ENCODE measurements around the gene SULT4A1. TPM values are rescaled to one million over a fixed set of nuclear protein-coding genes. Genes with fewer than 3 reads are reported as not detected.

The SULT4A1 gene
- total and polyA plus RNA-seq, 2 experiments from 2014 or later: 4.7 to 5.2 TPM

DNA sequence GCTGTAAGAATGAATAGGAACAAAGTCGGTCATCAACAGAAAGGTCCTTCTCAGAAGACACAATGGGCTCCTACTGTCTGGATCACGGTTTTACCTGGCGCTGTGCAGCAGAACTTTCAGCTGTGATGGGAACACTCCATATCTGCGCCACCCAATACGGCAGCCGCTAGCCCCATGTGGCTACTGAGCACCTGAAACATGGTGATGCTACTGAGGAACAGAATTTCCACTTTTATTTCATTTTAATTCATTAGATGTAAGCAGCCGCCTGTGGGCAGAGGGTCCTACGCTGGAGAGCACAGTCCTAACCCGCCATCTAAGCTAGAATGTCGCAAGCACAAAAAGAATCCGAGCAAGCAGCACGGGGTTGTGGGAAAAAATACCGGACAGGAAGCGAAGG lies 2.7 kb downstream of the SULT4A1 start:
- Histone ChIP-seq H3K4me1 (ENCODE audit: insufficient read depth) (peaks cover 21% of the 10 kb centered on the region), H3F3A (replicated peaks; ENCODE audit: low read depth) (peaks cover 16% of the 10 kb centered on the region; the same call in 1 of the 2 replicates), H3K9me2 (ENCODE audit: insufficient read depth) (no peaks in the 10 kb centered on the region), H3K4me2 (no peak overlapping the region), H3K36me3 (ENCODE audit: insufficient read depth) (no peaks in the 10 kb centered on the region; the same call in 1 of the 2 replicates), H3K27ac (ENCODE audit: low read depth) (no peak overlapping the region), H3K4me3 (no peak overlapping the region), H4K20me1 (replicated peaks; ENCODE audit: insufficient read depth) (no peaks in the 10 kb centered on the region; the same call in 1 of the 2 replicates), H3K79me2 (replicated peaks; ENCODE audit: insufficient read depth) (peaks cover 65% of the 10 kb centered on the region), H2AFZ (no peak overlapping the region), H3K27me3 (ENCODE audit: insufficient read depth) (0 out of 2 replicates have a peak, but pooled peaks cover 2% of the 10 kb centered on the region)
- Mint-ChIP-seq H3K4me1 (peaks cover 30% of the 10 kb centered on the region), H3K9me3 (peaks cover 14% of the 10 kb centered on the region), H3K27me3 (ENCODE audit: insufficient read depth, low read depth, poor library complexity) (peaks cover 21% of the 10 kb centered on the region), H3K36me3 (ENCODE audit: low read depth) (peaks cover 25% of the 10 kb centered on the region), H3K4me3 (no peak overlapping the region), H3K27ac (no peak overlapping the region)
- TF ChIP-seq EZH2phosphoT487 (IDR thresholded peaks at IDR 0.05; ENCODE audit: unreplicated experiment) (no peak), NANOG (IDR thresholded peaks at IDR 0.05; ENCODE audit: borderline replicate concordance) (no peak), EZH2 (IDR thresholded peaks at IDR 0.05; ENCODE audit: low read depth, unreplicated experiment) (no peak), ZNF331 (CRISPR knock-in tag; IDR thresholded peaks at IDR 0.05; ENCODE audit: low read depth) (no peak)
- TF ChIP-seq, protein P1, sequence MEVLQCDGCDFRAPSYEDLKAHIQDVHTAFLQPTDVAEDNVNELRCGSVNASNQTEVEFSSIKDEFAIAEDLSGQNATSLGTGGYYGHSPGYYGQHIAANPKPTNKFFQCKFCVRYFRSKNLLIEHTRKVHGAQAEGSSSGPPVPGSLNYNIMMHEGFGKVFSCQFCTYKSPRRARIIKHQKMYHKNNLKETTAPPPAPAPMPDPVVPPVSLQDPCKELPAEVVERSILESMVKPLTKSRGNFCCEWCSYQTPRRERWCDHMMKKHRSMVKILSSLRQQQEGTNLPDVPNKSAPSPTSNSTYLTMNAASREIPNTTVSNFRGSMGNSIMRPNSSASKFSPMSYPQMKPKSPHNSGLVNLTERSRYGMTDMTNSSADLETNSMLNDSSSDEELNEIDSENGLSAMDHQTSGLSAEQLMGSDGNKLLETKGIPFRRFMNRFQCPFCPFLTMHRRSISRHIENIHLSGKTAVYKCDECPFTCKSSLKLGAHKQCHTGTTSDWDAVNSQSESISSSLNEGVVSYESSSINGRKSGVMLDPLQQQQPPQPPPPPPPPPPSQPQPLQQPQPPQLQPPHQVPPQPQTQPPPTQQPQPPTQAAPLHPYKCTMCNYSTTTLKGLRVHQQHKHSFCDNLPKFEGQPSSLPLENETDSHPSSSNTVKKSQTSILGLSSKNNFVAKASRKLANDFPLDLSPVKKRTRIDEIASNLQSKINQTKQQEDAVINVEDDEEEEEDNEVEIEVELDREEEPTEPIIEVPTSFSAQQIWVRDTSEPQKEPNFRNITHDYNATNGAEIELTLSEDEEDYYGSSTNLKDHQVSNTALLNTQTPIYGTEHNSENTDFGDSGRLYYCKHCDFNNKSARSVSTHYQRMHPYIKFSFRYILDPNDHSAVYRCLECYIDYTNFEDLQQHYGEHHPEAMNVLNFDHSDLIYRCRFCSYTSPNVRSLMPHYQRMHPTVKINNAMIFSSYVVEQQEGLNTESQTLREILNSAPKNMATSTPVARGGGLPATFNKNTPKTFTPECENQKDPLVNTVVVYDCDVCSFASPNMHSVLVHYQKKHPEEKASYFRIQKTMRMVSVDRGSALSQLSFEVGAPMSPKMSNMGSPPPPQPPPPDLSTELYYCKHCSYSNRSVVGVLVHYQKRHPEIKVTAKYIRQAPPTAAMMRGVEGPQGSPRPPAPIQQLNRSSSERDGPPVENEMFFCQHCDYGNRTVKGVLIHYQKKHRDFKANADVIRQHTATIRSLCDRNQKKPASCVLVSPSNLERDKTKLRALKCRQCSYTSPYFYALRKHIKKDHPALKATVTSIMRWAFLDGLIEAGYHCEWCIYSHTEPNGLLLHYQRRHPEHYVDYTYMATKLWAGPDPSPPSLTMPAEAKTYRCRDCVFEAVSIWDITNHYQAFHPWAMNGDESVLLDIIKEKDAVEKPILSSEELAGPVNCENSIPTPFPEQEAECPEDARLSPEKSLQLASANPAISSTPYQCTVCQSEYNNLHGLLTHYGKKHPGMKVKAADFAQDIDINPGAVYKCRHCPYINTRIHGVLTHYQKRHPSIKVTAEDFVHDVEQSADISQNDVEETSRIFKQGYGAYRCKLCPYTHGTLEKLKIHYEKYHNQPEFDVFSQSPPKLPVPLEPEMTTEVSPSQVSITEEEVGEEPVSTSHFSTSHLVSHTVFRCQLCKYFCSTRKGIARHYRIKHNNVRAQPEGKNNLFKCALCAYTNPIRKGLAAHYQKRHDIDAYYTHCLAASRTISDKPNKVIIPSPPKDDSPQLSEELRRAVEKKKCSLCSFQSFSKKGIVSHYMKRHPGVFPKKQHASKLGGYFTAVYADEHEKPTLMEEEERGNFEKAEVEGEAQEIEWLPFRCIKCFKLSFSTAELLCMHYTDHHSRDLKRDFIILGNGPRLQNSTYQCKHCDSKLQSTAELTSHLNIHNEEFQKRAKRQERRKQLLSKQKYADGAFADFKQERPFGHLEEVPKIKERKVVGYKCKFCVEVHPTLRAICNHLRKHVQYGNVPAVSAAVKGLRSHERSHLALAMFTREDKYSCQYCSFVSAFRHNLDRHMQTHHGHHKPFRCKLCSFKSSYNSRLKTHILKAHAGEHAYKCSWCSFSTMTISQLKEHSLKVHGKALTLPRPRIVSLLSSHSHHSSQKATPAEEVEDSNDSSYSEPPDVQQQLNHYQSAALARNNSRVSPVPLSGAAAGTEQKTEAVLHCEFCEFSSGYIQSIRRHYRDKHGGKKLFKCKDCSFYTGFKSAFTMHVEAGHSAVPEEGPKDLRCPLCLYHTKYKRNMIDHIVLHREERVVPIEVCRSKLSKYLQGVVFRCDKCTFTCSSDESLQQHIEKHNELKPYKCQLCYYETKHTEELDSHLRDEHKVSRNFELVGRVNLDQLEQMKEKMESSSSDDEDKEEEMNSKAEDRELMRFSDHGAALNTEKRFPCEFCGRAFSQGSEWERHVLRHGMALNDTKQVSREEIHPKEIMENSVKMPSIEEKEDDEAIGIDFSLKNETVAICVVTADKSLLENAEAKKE (CRISPR knock-in tag; IDR thresholded peaks at IDR 0.05): no peak
- no peak for ATAC-seq
- no peak for DNase-seq (ENCODE audit: low spot score)

DNA sequence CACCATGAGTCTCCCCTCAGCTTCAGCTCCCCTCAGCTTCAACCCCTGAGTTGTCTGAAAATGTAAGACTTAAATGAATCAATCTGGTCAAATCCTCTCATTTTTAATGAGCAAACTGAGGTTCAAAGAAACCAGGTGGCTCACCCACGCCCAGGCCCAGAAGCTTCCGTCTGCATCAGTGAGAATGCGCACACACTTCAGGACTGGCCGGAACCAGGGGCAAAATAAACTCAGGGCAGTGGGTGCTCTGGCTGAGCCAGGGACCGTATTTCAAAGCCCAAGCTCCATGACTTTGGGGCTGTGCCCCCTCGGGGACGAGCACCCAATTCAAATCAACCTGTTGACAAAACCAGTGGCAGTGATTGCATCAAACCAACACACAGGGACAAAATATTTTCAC lies 3.1 kb downstream of the SULT4A1 start:
- H3K4me3 Mint-ChIP-seq: no peak overlapping the region
- Histone ChIP-seq H3K4me2 (peak overlapping the region; percentile 64; the same call in 1 of the 2 replicates), H3K36me3 (ENCODE audit: insufficient read depth) (no peaks in the 10 kb centered on the region; the same call in 1 of the 2 replicates), H3K9me2 (ENCODE audit: insufficient read depth) (no peaks in the 10 kb centered on the region), H4K20me1 (replicated peaks; ENCODE audit: insufficient read depth) (no peaks in the 10 kb centered on the region; the same call in 1 of the 2 replicates), H3K4me1 (ENCODE audit: insufficient read depth) (peaks cover 21% of the 10 kb centered on the region), H3K79me2 (replicated peaks; ENCODE audit: insufficient read depth) (peaks cover 68% of the 10 kb centered on the region), H3F3A (replicated peaks; ENCODE audit: low read depth) (peaks cover 16% of the 10 kb centered on the region; the same call in 1 of the 2 replicates), H3K27ac (ENCODE audit: low read depth) (no peak overlapping the region), H3K4me3 (no peak overlapping the region), H2AFZ (no peak overlapping the region), H3K27me3 (ENCODE audit: insufficient read depth) (0 out of 2 replicates have a peak, but pooled peaks cover 2% of the 10 kb centered on the region)
- peaks cover 30% of the 10 kb centered on the region for H3K4me1 Mint-ChIP-seq
- ATAC-seq (no peak), DNase-seq (ENCODE audit: low spot score) (no peak)
- H3K9me3 Mint-ChIP-seq: peaks cover 14% of the 10 kb centered on the region
- peaks cover 26% of the 10 kb centered on the region for H3K27me3 Mint-ChIP-seq (ENCODE audit: insufficient read depth, low read depth, poor library complexity)
- no peak overlapping the region for H3K27ac Mint-ChIP-seq
- peaks cover 25% of the 10 kb centered on the region for H3K36me3 Mint-ChIP-seq (ENCODE audit: low read depth)
- TF ChIP-seq, protein P1 (CRISPR knock-in tag; IDR thresholded peaks at IDR 0.05): no peak
- TF ChIP-seq ZNF331 (CRISPR knock-in tag; IDR thresholded peaks at IDR 0.05; ENCODE audit: low read depth) (no peak), ZNF114 (CRISPR knock-in tag; IDR thresholded peaks at IDR 0.05) (no peak), EZH2phosphoT487 (IDR thresholded peaks at IDR 0.05; ENCODE audit: unreplicated experiment) (no peak)

All from GM23338 (cell line).